K562 treated with DMSO at 1 percent for 48 hours (cell line): Measurements from ENCODE around the gene MT1H. TPM values are rescaled to one million over a fixed set of nuclear protein-coding genes. Genes with fewer than 3 reads are reported as not detected.

Source experiments
- total RNA-seq: library from RNA; unstranded; fragments of 300-600 nt; gene quantifications from 2 replicates; pipeline ENCODE4 v1.2.3, GENCODE V29; 2022; ENCODE audit warnings: low replicate concordance; ENCODE audit errors: extremely low read depth

Gene MT1H
- total RNA-seq: not detected in 2 replicates

DNA sequence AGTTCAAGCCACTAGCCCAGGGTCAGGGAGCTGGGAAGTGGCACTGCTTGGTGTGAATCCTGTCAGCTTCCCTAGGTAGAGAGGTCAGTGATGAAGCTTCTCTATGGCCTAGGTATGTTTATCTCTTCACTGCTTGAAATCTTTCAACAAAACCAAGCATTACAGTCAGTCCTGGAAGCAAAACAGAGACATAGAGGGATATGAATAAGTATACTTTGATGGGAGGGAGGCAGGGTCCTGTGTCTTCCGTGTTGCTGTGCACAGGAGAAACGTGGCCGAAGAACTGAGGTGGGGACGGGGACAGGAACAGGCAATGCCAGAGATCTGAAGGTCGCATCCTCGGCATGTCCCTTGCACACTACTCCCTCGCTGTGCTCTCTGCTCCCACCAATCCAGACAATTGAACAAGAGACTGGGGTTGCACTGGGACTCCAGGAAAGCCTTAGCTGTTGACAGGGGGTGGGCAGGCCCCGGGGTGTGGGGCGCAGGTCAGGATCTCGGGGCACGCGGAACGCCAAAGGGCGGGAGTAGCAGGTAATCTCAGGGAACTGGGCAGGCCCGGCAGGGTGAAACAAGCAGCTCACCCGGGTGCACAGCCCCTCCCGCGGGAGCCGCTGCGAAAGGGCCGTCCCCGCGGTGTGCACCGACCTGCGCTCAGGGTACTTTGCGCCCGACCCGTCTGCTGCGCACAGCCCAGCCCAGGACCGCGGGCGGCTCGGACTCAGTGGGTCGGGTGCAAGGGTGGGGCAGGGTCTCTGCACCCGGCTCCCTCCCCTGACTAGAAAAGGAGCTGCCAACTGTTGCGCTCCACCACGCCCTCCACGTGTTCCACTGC, at the start of gene MT1H:
Gene MT1H (plus strand): TSS at position 810 of the 835 bp plus-strand sequence. CDS start 71 bp downstream, outside the sequence.

DNA sequence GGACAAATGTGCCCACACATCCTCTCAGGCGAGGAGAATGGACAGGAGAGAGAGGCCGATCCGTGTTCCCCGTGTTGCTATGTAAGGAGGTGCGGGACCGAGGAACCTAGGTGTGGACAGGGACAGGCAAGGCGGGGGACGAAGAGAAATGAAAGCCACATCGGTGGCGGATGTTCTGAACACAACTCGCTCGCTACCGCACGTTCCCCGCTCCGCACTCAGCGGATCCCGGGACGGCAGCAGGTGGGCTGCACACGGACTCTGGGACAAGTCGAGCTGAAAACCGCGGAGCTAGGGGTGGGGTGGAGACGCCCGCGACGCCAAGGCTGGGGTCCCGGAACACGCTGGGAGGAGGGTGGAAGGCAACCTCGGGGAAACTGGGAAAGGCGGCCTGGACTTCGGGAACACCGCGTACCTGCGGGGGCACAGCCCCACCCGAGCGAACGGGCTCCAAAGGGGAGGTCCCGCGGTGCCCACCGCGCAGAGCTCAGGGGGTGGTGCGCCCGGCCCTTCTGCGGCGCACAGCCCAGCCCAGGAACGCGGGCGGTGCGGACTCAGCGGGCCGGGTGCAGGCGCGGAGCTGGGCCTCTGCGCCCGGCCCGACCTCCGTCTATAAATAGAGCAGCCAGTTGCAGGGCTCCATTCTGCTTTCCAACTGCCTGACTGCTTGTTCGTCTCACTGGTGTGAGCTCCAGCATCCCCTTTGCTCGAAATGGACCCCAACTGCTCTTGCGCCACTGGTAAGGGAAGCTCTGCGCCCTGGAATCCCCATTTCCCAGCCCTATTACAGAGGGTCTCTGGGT, 44.3 kb upstream of the MT1H start, which contains the start of gene MT1E:
Gene MT1E (plus strand): TSS at position 642 of the 803 bp plus-strand sequence. CDS start 71 bp downstream, at position 713.

DNA sequence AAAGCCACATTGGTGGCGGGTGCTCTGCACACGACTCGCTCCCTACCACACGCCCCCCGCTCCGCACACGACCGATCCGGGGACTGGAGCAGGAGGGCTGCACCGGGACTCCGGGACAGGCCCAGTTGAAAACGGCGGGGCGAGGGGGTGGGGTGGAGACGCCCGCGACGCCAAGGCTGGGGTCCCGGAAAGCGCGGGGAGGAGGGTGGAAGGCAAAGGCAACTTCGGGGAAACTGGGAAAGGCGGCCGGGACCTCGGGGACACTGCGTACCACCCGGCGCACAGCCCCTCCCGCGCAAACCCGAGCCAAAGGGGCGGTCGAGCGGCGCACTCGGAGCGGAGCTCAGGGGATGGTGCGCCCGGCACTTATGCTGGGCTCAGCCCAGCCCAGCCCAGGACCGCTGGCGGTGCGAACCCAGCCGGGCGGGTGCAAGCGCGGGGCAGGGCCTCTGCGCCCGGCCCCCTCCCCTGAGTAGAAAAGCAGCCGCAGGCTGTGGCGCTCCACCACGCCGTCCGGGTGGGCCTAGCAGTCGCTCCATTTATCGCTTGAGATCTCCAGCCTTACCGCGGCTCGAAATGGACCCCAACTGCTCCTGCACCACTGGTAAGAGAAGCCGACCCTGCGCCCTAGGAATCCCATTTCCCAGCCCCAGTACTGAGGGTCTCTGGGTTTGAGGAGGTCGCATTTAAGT, 37.3 kb upstream of the MT1H start, which contains the start of gene MT1M:
Gene MT1M (plus strand): TSS at position 504 of the 692 bp plus-strand sequence. CDS start 73 bp downstream, at position 577.

DNA sequence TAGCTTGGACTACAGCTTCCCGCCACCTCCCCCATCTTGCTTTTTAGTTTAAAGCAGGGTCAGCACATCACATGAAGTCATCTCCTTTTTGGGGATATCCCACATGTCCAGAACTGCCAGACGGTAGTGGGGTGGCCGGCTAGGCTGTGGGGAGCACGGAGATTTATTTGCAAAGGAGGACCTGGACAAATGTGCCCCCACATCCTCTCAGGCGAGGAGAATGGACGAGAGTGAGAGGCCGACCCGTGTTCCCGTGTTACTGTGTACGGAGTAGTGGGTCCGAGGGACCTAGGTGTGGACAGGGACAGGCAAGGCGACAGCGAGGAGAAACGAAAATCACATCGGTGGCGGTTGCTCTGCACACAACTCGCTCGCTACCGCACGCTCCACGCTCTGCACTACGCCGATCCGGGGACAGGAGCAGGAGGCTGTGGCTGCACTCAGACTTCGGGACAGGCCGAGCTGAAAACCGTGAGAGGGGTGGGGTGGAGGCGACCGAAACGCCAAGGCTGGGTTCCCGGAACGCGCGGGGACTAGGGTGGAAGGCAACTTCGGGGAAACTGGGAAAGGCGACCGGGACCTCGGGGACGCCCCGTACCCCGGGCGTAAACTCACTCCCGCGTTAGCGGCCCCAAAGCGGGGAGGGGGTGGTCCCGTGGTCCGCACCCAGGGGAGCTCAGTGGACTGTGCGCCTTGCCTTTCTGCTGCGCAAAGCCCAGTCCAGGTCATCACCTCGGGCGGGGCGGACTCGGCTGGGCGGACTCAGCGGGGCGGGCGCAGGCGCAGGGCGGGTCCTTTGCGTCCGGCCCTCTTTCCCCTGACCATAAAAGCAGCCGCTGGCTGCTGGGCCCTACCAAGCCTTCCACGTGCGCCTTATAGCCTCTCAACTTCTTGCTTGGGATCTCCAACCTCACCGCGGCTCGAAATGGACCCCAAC, 31.5 kb upstream of the MT1H start, which contains the start of gene MT1A:
Gene MT1A (plus strand): TSS at position 853 of the 937 bp plus-strand sequence. CDS start 73 bp downstream, at position 926.

DNA sequence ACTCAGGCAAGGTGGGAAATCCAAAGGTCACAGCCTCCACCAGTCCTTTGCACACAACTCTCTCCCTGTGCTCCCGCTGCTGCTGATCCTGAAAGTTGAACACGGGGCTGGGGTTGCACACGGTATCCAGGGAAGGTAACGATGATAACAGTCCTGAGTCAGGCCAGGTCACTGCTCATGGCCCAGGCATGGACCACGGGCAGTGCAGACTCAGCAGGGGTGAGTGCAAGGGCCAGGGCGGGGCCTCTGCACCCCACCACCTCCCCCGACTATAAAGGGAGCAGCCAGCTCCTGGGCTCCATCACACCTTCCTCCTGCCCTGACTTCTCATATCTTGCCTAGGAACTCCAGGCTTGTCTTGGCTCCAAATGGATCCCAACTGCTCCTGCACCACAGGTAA, 18.0 kb upstream of the MT1H start, which contains the start of gene MT1B:
Gene MT1B (plus strand): TSS at position 301 of the 400 bp plus-strand sequence. CDS start 68 bp downstream, at position 369.

DNA sequence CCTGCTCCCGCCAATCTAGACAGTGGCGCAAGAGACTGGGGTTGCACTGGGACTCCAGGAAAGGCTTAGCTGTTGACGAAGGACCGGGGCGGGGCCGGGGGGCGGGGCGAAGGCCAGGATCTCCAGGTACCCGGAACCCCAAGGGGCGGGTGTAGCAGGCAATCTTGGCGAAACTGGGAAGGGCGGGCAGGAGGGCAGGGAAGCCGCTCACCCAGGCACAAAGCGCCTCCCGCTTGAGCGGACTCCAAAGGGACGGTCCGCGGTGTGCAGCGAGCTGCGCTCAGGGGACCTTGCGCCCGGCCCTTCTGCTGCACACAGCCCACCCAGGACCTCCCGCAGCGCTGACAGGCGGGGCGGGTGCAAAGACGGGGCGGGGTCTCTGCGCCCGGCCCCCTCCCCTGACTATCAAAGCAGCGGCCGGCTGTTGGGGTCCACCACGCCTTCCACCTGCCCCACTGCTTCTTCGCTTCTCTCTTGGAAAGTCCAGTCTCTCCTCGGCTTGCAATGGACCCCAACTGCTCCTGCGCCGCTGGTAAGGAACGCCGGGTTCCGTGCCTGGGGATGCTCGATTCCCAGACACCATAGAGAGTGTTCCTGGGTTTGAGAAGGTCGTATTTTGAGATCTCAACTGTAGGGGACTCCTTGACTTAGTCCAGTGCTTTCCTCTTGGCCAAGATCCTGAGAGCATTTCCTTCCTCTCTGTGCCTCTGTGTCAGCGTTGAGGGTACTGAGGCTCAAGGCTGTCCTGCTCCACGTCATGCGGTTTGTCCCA, 11.9 kb upstream of the MT1H start, which contains the start of gene MT1F:
Gene MT1F (plus strand): TSS at position 405 of the 772 bp plus-strand sequence. CDS start 100 bp downstream, at position 505.

DNA sequence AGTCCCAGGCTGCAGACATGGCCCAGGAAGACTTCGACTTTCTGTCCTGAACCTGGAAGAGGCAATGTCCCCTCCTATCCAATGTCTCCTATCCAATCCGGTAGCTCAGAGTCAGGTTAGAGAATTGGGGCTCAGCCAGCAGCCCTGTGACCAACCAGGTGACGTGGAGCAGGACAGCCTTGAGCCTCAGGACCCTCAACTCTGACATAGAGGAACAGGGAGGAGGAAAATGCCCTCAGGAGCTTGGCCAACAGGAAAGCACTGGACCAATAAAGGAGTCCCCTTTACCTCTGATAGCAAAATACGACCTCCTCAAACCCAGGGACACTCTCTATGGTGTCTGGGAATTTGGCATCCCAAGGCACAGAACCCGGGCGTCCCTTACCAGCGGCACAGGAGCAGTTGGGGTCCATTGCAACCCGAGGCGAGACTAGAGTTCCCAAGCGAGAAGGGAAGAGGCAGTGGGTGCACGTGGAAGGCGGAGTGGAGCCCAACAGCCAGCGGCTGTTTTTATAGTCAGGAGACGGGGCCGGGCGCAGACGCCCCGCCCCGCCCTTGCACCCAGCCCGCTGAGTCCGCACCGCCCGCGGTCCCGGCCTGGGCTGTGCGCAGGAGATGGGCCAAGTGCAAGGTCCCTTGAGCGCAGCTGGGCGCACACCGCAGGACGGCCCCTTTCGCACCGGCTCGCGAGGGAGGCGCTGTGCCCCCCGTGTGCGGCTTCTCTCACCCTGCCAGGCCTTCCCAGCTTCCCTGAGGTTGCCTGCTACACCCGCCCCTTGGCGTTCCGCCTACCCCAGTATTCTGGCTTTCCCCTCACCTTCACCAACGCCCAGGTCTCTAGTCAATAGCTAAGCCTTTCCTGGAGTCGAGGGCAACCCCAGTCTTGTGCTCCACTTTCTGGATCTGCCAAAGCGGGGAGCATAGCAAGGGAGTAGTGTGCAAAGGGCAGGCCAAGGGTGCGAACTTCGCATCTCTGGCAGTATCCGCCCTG, 1.7 kb upstream of the MT1H start, which contains the start of gene MT1G:
Gene MT1G (minus strand): TSS at position 485 of the 991 bp plus-strand sequence. CDS start 72 bp downstream, at position 413.

DNA sequence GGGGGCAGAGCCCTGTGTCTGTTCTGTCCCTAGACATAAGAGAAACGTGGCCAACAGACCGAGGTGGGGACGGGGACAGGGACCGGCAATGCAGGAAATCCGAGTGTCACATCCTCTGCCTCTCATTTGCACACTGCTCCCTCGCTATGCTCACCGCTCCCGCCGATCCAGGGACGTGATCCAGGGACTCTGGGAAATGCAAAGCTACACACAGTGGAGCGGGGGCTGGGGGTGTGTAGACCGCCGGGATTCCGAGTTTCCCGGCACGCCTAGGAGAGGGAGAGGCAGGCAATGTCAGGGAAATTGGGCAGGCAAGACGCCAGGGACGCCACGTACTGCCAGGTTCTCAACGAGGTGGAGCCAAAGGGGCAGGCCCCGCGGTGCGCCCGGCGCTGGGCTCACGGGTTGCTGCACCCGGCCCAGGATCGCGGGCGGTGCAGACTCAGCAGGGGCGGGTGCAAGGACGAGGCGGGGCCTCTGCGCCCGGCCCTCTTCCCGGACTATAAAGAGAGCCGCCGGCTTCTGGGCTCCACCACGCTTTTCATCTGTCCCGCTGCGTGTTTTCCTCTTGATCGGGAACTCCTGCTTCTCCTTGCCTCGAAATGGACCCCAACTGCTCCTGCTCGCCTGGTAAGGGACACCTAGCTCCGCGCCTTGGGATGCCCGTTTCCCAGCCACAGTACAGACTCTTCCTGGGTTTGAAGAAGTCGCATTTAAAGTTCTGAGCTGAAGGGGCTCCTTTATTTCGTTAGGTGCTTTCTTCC, 12.5 kb downstream of the MT1H start, which contains the start of gene MT1X:
Gene MT1X (plus strand): TSS at position 532 of the 764 bp plus-strand sequence. CDS start 71 bp downstream, at position 603.

Other genes starting within 250 kb of the MT1H start
- not detected in 2 replicates for gene AMFR, start 244.3 kb upstream of the MT1H start, total RNA-seq
- gene NUDT21, start 218.5 kb upstream of the MT1H start, total RNA-seq: not detected in 2 replicates
- not detected in 2 replicates for gene OGFOD1, start 218.3 kb upstream of the MT1H start, total RNA-seq
- gene BBS2, start 149.8 kb upstream of the MT1H start, total RNA-seq: not detected in 2 replicates
- gene MT4, start 104.7 kb upstream of the MT1H start, total RNA-seq: not detected in 2 replicates
- gene MT3, start 80.3 kb upstream of the MT1H start, total RNA-seq: not detected in 2 replicates
- gene MT2A, start 61.2 kb upstream of the MT1H start, total RNA-seq: not detected in 2 replicates
- not detected in 2 replicates for gene MT1E, start 44.0 kb upstream of the MT1H start, total RNA-seq
- gene MT1M, start 37.2 kb upstream of the MT1H start, total RNA-seq: not detected in 2 replicates
- gene MT1A, start 31.1 kb upstream of the MT1H start, total RNA-seq: not detected in 2 replicates
- not detected in 2 replicates for gene MT1B, start 17.9 kb upstream of the MT1H start, total RNA-seq
- gene MT1F, start 11.9 kb upstream of the MT1H start, total RNA-seq: not detected in 2 replicates
- not detected in 2 replicates for gene MT1G, start 1.7 kb upstream of the MT1H start, total RNA-seq
- gene MT1X, start 12.7 kb downstream of the MT1H start, total RNA-seq: not detected in 2 replicates
- gene NUP93, start 60.3 kb downstream of the MT1H start, total RNA-seq: 184 TPM in 1 of 2 replicates, not detected in the other
- not detected in 2 replicates for gene SLC12A3, start 195.4 kb downstream of the MT1H start, total RNA-seq